Psoas muscle (tissue), 8 donors: Measurements from ENCODE around the gene SMARCAL1. TPM values are rescaled to one million over a fixed set of nuclear protein-coding genes. Genes with fewer than 3 reads are reported as not detected.

Source experiments
- ATAC-seq, 4 donors: fragments of 200-7000 bp; cut with Tn5 transposase; one replicate each; pipeline ENCODE4 v1.9.1; 2020; ENCODE audit warnings: moderate library complexity in 3 of 4, mild to moderate bottlenecking in 2 of 4
- DNase-seq, 2 donors: peaks; one replicate each; pipeline ENCODE4 v3.0.0-alpha.2; 2020
- H3K27ac ChIP-seq: fragments of 200-600 bp; one replicate; pipeline ENCODE4 v1.8.0; 2022
- H3K27me3 ChIP-seq, 3 donors: fragments of 200-600 bp in 1 of 3; one replicate each; pipeline versions ENCODE4 v1.6.1 to v1.8.0; 2013 to 2022; ENCODE audit warnings: low read length in 2 of 3, mild to moderate bottlenecking in 2 of 3, moderate library complexity in 1 of 3; ENCODE audit not compliant: insufficient read depth in 3 of 3
- H3K36me3 ChIP-seq, 2 donors: fragments of 200-600 bp in 1 of 2; one replicate each; pipeline versions ENCODE4 v1.6.1 to v1.8.0; 2013 to 2022; ENCODE audit warnings: low read depth in 1 of 2, mild to moderate bottlenecking in 1 of 2, moderate library complexity in 1 of 2; ENCODE audit not compliant: insufficient read depth in 1 of 2
- H3K4me1 ChIP-seq: fragments of 200-600 bp; one replicate; pipeline ENCODE4 v1.8.0; 2022
- H3K4me3 ChIP-seq: fragments of 200-600 bp; one replicate; pipeline ENCODE4 v1.8.0; 2022; ENCODE audit warnings: mild to moderate bottlenecking
- H3K9me3 ChIP-seq: fragments of 200-600 bp; one replicate; pipeline ENCODE4 v1.8.0; 2022
- WGBS, 3 donors: extraction: QIAGEN DNeasy Blood & Tissue Kit; methylation state at CpG; one replicate each; pipeline versions ENCODE4 v1.1.6 to v1.1.7; 2013; 5-methylcytosine and 5-hydroxymethylcytosine counted together
- intact Hi-C, 2 donors: fragments of 100-400 bp; cut with DNase I; formaldehyde crosslinking; loops; one replicate each; pipeline versions ENCODE4 v1.11.0 to v1.14.2; 2022
- polyA plus RNA-seq, 3 donors: library from polyadenylated mRNA; stranded (reverse); fragments of 200-250 nt; gene quantifications; one replicate each; pipeline ENCODE4 v1.2.3, GENCODE V29; 2013
- total RNA-seq, 4 donors: library from RNA; stranded (reverse); fragmentation: NEBNext Ultra II Directional in 2 of 4; extraction: Animal tissue kit (Norgen Biotek cat#: 25700) in 2 of 4; gene quantifications; one replicate each; pipeline versions ENCODE4 v1.2.1 to v1.2.4, GENCODE V29; 2021 to 2023
- TF ChIP-seq, protein P1 (sequence below): fragments of 200-600 bp; IDR thresholded peaks from one replicate; pipeline ENCODE4 v1.8.0; 2022; ENCODE audit warnings: antibody characterized with exemption
- donor health status: healthy with polysubstance abuse.
- donor health status: DM: no; HTN: no; CAD: no; lungs with moderate emphysema.
- donor health status: Bipolar disorder and iron deficiency.
- donor health status: healthy.
- donor health status: DM: yes; HTN: yes; CAD: no.
- donor health status: DM: no; HTN: no; CAD: no.
- donor health status: DM: no; HTN: no; CAD: no.
- donor health status: DM: yes; HTN: yes; CAD: no.

The SMARCAL1 gene
- total and polyA plus RNA-seq, 7 donors: 7.9 to 18.3 (median 11.4) TPM

DNA sequence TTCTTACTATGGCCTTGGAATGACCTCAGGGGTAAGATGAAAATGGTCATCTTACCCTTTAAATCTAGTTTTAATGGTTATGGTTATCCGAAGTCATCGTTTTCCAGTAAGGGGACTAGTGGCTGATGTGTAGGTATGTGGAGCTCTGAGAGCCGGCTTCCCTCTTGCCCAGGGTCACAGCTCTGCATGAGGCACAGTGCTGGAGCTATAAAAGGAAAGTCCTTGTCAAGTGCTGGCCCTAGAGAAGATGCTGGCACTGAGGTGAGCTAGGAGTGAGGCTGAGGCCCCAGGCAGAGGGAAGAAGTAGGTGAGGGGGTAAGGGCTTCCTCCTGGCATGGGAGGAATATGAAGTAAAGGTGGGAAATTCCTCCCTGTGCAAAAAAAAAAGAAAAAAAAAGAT, 35.0 kb downstream of the SMARCAL1 start:
- TF ChIP-seq, protein P1, sequence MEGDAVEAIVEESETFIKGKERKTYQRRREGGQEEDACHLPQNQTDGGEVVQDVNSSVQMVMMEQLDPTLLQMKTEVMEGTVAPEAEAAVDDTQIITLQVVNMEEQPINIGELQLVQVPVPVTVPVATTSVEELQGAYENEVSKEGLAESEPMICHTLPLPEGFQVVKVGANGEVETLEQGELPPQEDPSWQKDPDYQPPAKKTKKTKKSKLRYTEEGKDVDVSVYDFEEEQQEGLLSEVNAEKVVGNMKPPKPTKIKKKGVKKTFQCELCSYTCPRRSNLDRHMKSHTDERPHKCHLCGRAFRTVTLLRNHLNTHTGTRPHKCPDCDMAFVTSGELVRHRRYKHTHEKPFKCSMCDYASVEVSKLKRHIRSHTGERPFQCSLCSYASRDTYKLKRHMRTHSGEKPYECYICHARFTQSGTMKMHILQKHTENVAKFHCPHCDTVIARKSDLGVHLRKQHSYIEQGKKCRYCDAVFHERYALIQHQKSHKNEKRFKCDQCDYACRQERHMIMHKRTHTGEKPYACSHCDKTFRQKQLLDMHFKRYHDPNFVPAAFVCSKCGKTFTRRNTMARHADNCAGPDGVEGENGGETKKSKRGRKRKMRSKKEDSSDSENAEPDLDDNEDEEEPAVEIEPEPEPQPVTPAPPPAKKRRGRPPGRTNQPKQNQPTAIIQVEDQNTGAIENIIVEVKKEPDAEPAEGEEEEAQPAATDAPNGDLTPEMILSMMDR: no peak
- DNase-seq: no peak
- ATAC-seq: no peak
- H3K4me3 ChIP-seq: no peak overlapping the region
- 85 to 89% (median 86%) methylated on average over 3 of the region's 3 CpGs for WGBS, 3 donors
- intact Hi-C loops: no loop called here
- peaks cover 22 to 91% of the 10 kb centered on the region in 2 donors for H3K36me3 ChIP-seq
- H3K4me1 ChIP-seq: no peaks in the 10 kb centered on the region
- no peaks in the 10 kb centered on the region for H3K9me3 ChIP-seq
- H3K27ac ChIP-seq: no peak overlapping the region
- no peaks in the 10 kb centered on the region for H3K27me3 ChIP-seq

DNA sequence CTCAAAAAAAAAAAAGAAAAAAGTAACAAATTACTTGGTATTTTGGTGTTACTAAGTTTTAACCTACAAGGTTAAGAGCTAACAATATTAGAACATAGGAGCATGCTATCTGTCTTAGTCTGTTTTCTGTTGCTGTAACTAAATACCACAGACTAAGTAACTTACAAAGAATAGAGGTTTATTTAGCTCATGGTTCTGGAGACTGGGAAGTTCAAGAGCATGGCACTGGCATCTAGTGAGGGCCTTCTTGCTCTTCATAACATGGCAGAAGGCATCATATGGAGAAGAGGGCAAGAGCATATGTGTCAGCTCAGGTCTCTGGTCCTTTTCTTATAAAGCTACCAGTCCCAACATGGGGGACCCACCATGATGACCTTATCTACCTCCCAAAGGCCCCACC, 36.5 kb downstream of the SMARCAL1 start:
- DNase-seq: no peak
- Histone ChIP-seq H3K27me3 (no peaks in the 10 kb centered on the region), H3K4me1 (no peaks in the 10 kb centered on the region), H3K27ac (no peak overlapping the region), H3K4me3 (no peak overlapping the region), H3K9me3 (no peaks in the 10 kb centered on the region), H3K36me3 (peaks cover 22 to 94% of the 10 kb centered on the region in 2 donors)
- intact Hi-C loops: no loop called here
- TF ChIP-seq, protein P1: no peak
- no peak for ATAC-seq

DNA sequence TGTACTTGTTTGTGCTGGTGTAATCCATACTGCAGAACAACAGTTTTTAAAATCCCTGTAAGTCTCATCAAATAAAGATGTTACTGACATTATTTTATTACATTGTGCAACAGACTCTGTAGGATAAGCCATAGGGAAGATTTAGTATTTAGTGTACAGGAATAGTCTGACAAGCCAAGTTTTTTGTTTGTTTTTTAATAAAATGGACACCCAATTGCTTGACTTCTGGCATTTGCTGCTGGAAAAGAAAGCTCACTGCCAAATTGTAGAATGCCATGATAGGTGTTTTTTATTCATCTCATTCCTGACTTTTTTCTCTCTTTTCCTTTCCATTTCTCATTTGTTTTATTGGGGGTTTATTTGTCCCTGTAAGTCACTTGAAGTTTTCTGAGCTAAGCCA, 38.1 kb downstream of the SMARCAL1 start:
- Histone ChIP-seq H3K4me1 (no peaks in the 10 kb centered on the region), H3K27me3 (no peaks in the 10 kb centered on the region), H3K4me3 (no peak overlapping the region), H3K27ac (no peak overlapping the region), H3K36me3 (peaks cover 18 to 98% of the 10 kb centered on the region in 2 donors), H3K9me3 (no peaks in the 10 kb centered on the region)
- TF ChIP-seq, protein P1: no peak
- no peak for DNase-seq
- intact Hi-C loops: no loop called here
- ATAC-seq: no peak

DNA sequence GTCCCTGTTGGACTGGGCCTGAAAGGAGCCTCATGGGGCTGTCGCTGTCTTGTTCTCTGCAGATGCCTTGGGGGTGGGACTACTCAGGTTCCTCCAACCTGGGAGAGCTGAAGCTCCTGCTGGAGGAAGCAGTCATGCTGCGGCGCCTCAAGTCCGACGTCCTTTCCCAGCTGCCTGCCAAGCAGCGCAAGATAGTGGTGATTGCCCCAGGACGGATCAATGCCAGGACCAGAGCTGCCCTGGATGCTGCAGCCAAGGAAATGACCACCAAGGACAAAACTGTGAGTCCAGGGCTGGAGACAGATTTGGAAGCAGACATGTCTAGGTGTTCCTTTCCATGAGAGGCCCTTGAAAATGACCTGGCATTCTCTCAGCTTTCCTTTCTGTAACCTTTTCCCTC, 38.5 kb downstream of the SMARCAL1 start:
- no peak overlapping the region for H3K4me3 ChIP-seq
- H3K36me3 ChIP-seq: peaks cover 17 to 96% of the 10 kb centered on the region in 2 donors
- no peaks in the 10 kb centered on the region for H3K9me3 ChIP-seq
- H3K27ac ChIP-seq: no peak overlapping the region
- ATAC-seq: no peak
- WGBS, 3 donors: 92 to 94% (median 94%) methylated on average over 7 of the region's 7 CpGs
- TF ChIP-seq, protein P1: no peak
- H3K4me1 ChIP-seq: no peaks in the 10 kb centered on the region
- DNase-seq: no peak
- intact Hi-C loops: no loop called here
- H3K27me3 ChIP-seq: no peaks in the 10 kb centered on the region

DNA sequence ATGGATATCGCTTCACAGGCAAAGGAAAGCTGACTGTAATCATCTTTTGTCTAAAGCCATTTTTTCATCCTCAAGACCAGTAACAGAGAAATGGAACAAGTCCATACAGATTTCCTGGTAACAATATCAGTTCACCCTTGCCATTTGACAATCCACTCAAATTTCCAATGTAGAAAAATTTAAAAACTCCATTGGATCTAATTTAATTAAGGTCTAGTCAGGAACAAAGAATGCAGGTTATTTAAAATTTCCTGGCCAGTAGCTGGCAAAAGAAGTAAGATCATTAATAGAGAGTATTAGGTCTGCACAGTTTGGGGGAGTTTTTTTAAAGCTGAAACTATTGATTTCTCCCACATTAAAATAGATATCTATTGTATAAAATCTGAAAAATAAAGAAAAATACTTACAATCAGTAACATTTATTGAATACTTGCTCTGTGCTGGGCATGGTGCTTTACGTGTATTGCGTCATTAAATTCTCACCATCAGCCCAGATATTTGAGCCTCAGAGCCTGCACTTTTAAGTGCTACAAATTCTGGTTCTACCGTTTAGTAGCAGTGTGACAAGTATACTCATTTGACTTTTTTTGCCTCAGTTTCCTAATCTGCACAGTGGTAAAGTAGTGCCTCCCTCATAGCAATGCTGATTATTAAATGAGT, 41.8 kb downstream of the SMARCAL1 start:
- no peak for DNase-seq
- no peak for ATAC-seq
- WGBS, 3 donors: 98 to 99% (median 98%) methylated on average over 4 of the region's 4 CpGs
- Histone ChIP-seq H3K4me3 (no peak overlapping the region), H3K9me3 (no peaks in the 10 kb centered on the region), H3K36me3 (peaks cover 10 to 65% of the 10 kb centered on the region in 2 donors), H3K27me3 (no peaks in the 10 kb centered on the region), H3K4me1 (no peaks in the 10 kb centered on the region), H3K27ac (no peak overlapping the region)
- TF ChIP-seq, protein P1: no peak
- intact Hi-C loops: no loop called here
